ENCODE results near the gene BTN1A1.
"Not testable (repeated sequence)": the region's sequence is repeated elsewhere in the genome, so short reads cannot be mapped to it uniquely, and the experiment has no call there.

The BTN1A1 gene

DNA sequence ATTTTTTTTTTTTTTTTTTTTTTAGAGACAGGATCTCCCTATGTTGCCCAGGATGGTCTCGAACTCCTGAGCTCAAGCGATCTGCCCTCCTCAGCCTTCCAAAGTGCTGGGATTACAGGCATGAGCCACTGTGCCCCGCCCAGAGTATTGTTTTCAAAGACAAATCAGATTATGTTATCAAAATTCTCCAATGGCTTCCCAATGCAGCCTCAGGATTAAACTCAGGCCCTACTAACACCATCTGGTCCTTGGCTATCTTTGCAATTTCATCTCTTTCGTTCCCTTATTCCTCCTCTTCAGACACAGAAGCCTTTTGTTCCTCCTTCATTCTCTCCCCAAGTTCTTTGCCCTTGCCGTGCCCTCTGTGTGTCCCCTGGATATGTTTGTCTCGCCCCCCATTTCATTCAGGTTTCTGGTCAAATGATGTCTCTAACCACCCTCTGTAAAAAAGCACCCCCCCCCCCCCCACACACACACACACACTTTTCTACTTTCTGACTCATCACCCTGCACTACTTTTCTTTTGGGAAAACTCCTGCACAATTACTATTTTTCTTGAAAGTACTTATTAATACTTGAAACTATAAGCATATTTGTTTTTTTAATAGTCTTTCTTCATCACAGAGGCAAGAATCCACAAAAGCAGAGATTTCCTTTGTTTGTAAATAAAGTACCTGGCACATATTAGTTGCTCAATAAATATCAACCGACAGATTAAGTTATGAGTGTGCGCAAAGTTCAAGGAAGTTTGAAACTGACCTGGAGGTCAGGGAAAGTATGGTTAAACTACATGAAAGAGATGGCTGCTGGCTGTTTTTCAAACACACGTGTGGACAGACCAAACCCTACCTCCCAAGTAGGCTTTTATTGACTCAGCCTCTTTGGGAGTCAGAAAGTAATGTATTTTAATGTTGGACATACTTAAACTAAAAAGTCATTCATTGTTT, 16.7 kb downstream of the BTN1A1 start:
- DNase-seq (ENCODE audit: low spot score): no peak

DNA sequence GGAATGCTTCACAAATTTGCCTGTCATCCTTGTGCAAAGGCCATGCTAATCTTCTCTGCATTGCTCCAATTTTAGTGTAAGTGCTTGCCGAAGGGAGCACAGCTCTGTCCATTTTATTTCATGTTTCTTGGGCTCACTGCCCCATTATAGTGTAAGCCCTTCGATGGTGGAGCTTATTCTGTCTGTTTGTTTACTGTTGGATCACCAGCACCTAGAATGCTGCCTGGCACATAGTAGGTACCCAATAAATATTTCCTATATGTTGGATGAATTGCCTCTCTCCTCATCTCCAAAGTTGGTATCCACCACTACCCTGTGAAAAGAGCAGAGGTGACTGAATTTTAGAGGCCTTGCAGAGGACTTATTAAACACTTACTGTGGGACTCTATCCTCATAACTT, 19.3 kb downstream of the BTN1A1 start:
- DNase-seq (ENCODE audit: low spot score): no peak

DNA sequence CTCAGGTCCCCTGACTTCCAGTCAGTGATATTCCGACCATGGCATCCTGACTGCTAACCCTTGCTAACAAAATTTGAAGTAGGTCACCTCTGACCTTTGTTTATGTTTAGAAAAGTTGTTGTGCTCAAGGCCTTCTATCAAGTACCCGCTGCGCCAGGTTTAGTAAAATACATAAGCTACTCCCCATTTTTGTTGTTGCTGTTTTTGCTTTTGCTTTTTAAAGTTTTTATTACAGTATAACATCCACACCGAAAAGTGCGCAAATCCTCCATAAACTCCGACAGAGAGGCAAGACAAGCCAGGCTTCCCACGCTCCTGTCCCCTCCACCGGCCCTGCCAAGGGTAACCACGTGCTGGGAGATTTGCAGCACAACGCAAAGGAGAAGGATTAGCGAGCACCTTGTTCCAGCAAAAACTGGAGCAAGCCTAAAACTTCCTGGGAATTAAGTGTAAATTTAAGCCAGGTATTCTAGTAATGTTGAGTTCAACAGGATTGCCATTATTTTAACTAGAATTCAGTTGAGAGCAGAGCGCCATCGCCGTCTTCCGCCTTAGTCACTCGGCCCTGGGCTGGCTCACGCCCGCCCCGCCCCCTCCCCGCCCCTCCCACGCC, 20.2 kb downstream of the BTN1A1 start:
- DNase-seq (ENCODE audit: low spot score): no peak

DNA sequence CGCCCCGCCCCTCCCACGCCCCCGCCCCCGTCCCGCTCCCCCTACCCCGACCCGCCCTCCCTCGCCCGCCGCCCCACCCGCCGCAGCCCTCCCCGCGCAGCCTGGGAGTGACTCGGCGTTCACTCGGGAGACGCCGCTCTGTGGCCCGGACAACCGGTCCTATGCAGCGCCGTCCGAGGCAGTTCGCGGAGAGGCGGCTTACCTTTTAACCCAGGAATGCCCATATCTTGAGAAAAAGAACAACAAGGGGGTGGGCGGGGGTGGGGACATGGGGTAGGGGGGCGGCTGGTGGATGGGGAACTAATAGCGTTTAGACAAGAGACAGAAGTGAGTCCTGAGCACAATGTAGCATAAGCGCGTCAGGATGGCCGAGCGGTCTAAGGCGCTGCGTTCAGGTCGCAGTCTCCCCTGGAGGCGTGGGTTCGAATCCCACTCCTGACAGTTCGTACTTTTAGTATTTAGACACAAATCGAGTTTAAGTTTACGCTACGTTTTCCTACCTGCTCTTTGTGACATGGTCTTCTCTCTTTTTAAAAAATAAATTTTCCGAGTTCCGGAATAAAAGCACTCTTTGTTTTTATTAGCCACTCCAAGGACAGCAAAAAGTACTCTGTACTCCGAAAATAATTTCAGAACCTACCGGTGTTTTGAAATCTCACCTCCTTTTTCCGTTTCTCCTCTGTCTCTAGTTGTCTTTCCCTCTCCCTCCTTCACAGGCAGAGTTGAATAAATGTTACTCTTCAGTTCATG, 20.9 kb downstream of the BTN1A1 start:
- DNase-seq (ENCODE audit: low spot score): peak; percentile 86

DNA sequence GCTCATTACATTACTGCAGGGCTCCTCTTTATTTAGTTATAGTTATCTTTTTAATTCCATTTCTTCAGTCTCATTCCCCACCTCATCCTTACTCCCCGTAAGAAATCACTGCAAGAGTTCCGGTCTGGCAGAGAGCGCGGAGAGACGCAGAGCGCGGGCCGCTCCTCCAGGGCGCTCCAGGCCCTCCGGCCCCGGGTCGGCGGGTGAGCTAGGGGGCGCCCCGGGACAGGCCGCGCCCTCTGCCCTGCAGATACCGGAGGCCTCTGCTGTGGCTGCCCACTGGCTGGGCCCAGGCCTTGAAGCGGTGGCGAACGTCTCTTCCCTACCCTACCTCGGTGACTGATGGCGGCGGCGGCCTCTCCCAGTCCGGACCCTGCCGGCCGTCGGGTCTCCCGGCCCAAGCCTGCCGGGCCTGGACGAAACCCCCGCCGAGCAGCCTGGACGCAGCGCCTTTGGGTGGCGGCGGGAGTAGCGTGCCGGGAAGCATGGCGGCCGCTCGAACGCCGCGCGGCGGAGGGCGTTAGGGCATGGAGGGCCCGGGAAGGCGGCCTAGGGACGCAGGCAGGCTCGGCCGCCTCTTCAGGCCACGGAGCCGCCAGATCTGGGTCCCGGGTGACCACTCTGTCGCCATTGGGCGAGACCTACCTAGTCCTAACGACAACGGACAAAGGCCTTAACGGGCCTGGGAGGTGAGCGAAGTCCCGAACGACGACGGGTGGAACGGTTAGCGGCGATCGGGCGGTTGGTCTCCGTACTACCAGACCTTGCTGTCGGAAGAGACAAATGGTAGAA, 21.7 kb downstream of the BTN1A1 start:
- peak; percentile 65 for DNase-seq (ENCODE audit: low spot score)

DNA sequence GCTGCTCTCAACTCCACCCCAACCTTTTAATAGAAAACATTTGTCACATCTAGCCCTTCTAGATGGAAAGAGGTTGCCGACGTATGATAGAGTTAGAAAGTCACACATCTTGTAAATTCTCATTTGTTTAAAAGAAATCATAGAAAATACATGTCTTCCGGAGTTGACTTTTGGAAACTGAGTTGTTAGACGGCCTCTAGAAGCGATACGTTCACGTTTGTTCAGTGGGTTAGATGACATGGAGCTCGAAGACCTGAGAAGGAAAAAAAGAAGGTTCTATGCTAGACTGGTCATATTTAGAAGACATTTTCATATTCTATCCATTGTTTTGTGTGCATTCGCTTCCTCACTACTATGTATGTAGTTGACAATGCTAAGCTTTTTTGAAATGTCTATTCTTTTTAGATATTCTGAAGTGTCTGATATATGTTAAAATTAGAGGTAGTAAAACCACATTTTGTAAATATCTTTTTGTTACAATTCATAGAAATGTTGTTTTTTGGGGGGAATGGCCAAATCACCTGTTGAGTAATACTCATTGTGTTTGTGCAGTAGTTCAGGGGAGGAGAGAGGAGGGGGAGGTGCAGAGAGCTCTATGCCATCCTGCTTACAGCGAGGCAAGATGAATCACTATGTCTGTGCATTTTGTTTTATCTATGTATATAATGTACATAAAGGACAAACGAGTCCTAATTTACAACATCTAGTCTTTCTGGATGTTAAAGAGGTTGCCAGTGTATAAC, 22.6 kb downstream of the BTN1A1 start:
- DNase-seq (ENCODE audit: low spot score): not testable (repeated sequence)

DNA sequence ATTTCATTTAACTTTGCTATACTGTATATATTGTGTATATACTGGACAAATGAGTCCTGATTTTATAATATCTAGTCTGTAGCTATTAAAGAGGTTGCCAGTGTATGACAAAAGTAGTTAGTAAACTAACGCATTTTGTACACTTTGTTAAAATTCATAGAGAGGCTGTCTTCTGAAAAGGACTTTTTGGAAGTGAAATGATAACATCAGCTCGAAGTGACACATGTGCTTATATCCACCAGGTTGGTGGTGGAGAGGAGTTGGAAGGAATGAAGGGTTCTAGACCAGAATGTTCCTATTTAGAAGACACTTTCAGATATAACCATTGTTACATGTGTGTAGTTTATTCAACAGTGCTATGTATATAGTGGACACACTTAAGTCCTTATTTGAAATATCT, 24.2 kb downstream of the BTN1A1 start:
- DNase-seq (ENCODE audit: low spot score): not testable (repeated sequence)

DNA sequence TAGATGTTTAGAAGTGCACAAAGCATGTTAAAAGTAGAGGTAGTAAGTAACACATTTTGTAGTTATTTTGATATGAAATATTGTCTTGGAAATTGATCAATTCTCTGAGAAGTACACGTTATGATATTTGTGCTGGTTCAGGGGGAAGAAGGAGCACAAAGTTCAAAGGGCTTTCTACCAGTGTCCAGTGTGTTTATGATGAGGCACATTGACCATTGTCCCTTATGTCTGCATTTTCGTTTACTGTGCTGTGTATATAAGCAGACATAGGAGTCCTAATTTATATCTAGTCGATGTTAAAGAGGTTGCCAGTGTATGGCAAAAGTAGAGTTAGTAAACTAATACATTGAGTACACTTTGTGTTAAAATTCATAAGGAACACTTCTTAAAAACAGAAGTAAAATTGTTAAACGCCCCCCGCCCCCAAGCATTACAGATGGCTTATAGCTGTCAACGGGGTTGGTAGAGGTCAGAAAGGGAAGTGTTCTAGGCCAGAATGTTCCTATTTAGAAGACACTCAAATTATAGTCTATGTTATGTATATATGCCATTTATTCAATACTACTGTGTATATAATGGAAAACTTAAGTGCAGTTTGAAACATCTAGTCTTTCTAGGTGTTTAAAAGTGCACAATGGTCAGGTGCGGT, 24.7 kb downstream of the BTN1A1 start:
- no peak for DNase-seq (ENCODE audit: low spot score)

DNA sequence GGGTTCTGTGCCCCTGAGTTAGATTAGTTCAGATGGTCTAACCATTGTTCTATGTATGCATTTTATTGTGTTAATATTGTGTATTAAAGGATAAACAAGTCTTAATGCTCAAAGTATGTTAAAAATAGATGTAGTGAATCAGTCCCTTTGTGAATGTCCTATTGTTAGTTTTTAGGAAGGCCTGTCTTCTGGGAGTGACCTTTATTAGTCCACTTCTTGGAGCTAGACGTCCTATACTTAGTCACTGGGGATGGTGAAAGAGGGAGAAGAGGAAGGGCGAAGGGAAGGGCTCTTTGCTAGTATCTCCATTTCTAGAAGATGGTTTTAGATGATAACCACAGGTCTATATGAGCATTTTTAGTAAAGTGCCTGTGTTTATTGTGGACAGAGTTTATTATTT, 25.7 kb downstream of the BTN1A1 start:
- no peak for DNase-seq (ENCODE audit: low spot score)

DNA sequence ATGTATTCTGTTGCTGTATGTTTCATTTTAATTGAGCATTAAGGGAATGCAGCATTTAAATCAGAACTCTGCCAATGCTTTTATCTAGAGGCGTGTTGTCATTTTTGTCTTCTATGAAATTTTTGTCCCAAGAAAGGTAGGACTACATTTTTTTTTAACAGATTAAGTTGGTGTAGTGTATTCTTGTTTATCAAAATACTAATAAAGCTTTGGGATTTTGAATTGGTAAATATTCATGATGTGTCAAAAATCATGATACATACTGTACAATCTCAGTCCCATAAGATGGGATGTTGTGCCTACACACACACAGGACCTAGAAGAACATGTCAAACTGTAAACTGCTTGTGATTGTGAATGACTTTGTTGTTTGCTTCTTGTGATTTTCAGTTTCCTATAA, 26.8 kb downstream of the BTN1A1 start:
- DNase-seq (ENCODE audit: low spot score): no peak

DNA sequence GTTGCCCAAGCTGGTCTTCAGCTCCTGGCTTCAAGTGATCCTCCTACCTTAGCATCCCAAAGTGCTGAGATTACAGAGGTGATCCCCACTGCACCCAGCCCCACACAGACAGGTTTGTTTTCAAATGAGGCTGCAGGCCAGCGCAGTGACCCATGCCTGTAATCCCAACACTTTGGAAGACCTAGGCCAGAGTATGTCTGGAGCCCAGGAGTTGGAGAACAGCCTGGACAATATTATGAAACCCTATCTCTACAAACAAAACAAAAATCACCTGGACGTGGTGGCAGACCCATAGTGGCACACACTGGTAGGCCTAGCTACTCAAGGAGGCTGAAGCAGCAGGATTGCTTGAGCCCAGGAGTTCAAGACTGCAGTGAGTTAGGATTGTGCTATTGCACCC, 30.1 kb downstream of the BTN1A1 start:
- DNase-seq (ENCODE audit: low spot score): no peak

DNA sequence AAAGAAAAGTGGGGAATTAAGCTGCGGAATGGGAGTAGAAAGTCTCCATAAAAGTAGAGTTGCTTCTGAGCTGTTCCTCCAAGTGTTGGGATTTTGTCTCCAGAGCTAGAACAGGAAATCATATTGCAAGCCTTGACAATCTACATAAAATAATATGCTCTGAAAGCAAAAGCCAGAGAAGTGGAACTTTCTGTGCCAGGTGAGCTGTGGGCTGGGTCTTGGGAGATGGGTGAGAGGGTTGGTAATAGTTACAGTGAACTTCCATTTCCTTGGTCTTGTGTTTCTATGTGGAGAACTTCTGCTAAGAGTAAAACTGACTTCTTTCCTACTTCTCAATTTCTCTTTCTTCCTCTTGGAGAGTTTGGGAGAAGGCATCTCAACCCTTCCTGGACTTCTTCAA, 31.8 kb downstream of the BTN1A1 start:
- no peak for DNase-seq (ENCODE audit: low spot score)

DNA sequence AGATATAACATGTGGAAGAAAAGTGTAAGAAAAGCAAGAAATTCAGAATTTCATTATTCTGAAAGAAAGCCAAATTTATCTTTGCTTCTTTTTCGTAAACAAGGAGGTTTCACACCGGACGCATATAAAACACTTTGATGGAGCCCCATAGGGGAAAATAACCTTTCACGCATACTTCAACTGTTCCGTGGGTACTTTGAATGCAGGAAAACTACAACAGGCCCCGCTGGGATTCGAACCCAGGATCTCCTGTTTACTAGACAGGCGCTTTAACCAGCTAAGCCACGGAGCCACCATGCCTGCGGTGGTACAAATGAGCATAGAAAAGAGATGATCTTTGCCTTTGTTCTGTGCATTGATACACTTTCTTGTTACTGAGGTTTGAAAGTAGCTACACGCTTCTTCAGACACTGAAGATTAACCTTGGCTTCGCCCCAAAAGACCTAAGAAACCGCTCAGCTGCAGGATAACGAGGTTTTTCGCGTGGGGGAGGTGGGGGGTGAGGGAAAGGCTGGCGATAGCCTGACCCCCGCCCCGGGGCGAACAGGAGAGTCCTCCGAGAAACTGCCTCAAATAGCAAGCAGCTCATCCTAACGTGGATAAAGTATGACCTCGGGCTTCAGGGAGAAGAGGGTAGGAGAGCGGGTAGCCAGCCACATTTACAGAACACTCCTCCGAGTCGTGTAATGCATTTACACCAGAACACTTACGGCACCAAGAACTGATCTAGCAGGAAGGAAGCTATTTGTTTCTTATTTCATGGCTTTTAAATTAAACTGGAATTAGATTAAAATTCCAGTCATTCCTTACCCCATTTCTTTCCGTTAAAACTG, 32.8 kb downstream of the BTN1A1 start:
- peak; percentile 90 for DNase-seq (ENCODE audit: low spot score)

DNA sequence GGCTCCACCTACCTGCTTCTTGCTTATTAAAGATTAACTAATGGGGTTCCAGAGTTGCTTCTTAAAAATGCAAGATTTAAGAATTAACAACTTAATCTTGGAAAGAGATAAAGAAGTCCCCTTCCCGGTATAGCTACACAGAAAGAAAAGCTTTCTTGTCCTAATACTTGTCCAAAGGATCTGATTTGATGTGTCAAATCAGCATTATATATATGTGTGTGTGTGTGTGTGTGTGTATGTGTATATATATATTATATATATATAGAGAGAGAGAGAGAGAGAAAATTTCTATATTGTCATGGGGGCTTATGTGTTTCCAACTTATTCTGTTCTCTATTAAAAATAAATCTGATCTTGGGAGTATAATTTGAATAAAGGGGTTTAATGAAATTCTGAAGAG, 33.4 kb downstream of the BTN1A1 start:
- DNase-seq (ENCODE audit: low spot score): no peak

DNA sequence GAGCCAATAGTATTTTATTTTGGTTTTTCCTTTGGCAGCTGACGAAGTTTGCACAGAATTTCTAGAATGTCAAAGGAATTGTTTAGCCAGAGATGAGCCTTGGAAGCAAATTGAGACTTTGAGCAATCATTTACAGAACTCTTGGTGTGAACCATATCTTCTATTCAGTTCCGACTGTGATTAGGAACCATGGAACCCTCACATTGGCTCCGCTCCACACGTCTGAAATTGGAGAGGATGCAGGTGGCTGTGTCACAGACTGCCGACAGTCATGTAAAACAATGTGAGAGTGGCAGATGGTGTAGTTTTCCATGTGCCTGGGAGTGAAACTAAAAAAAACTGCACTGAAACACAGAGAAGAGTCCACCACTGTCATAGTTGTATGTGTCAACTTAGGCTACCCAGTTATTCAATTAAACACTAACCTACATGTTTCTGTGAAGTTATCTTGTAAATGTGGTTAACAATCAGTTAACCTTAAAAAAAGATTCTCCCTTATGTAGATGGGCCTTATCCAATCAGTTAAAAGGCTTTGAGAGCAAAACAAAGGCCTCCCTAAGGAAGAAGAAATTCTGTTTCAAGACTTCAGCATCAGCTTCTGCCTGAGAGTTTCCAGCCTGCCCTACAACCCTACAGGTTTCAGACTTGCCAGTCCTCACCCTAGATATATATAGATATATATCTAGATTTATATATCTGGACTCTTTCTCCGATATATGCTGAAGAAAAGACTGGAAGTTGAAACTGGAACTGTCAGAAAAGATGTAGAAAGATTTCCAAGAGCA, 34.8 kb downstream of the BTN1A1 start:
- no peak for DNase-seq (ENCODE audit: low spot score)

DNA sequence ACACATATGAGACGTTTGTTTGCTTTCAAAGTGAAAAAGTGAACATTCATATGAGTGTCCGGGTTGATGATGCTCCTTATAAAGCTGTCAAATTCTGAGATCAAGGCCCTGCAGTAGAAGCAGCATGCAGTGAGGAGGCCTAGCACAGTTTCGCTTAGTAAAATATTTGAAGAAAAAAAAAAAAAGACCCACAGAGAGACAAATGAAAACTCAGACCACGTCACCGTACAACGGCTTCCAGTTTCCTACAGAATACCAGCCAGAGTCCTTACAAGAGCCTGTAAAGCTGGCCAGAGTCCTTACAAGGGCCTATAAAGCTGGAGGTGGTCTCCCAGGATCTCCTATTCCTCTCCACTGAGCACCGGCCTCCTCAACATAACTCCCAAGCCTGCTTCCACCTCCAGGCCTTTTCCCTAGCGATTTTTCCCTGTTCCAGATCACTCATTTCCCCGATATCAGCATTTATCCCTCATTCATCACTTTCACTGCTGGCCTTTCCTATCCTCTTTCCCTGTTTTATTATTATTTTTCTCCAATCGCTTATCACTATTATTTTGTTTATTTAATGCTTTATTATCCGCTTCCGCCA, 36.6 kb downstream of the BTN1A1 start:
- peak; percentile 20 for DNase-seq (ENCODE audit: low spot score)

DNA sequence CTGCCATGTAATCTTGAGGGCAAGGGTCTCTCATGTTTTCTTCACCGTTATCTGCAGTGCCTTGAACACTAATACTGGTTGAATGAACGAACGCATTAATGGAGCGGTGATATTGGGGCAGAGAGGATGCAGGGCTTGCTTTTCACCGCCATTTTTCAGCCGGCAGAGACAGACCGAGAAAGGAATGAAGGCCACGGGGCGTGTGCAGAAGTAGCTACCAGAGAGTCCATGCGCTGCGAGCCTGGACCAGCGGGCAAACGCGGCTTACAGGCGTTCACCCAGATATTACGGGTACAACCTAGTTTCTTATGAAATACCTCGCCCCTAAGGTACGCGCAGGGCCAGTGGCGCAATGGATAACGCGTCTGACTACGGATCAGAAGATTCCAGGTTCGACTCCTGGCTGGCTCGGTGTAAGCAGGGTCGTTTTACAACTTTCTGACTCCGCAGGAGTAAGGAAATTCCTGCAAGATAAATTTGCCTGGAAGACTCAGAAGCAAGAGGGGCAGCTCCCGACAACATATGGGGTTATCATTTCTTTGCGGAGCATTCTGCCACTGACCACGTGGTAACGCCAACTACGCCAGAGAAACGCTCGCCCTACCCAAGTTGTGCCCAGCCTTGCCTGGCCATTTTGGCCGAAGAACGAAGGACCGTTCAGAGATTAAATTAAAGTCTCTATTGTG, 37.2 kb downstream of the BTN1A1 start:
- peak; percentile 89 for DNase-seq (ENCODE audit: low spot score)

Data from CD4-positive, alpha-beta T cell treated with Interleukin-6 at 100 ng/mL for 8 hours (primary cell).